Activated naive CD8-positive, alpha-beta T cell (primary cell): Measurements from ENCODE around the gene CD3D.
A peak's percentile ranks its signal among the peaks of the same experiment; 100 is the strongest.

Experiments used
- H3K27ac Mint-ChIP-seq: one replicate; pipeline ENCODE4 v1.8.0; 2021; ENCODE audit warnings: mixed read lengths
- H3K27me3 Mint-ChIP-seq: one replicate; pipeline ENCODE4 v1.8.0; 2021; ENCODE audit warnings: mixed read lengths
- H3K36me3 Mint-ChIP-seq: one replicate; pipeline ENCODE4 v1.8.0; 2021; ENCODE audit warnings: mixed read lengths
- H3K4me1 Mint-ChIP-seq: one replicate; pipeline ENCODE4 v1.8.0; 2021; ENCODE audit warnings: low read depth, mixed read lengths
- H3K4me3 Mint-ChIP-seq: one replicate; pipeline ENCODE4 v1.8.0; 2021; ENCODE audit warnings: mild to moderate bottlenecking, mixed read lengths
- H3K9me3 Mint-ChIP-seq: one replicate; pipeline ENCODE4 v1.8.0; 2021; ENCODE audit warnings: low read depth, mixed read lengths

Gene CD3D

DNA sequence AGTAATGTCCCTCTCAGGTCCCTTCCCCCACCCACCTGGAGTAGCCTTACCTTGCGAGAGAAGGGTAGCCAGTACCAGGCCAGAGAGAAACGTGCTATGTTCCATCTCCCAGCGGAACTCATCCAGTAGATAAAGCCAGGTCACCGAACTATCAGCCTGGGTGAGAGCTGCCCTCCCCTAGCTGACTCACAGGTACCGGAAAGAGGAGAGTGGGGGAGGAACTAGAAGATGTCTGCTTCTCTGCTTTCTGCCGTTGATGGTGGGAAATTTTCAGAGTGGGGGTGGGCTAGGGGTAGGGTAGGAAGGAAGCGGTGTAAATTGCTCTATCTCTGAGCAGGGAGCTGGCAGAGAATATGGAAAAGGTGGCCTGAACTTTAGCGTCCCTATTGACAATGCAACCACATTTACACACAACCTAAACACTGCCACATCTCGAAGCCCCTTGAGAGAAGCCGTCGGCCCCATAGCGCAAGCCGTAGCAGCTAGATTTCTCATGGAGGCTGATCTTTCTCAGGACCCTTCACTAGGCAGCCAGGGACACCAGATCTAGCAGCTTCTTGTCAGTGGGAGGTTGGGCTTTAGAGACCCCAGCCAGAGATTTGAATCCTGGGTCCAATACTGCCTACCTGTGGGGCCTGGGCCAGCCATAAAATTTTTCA, at the start of gene CD3D:
Gene CD3D, minus strand, starts transcription at position 203 of the 659 bp plus-strand sequence. Its CDS starts 98 bp downstream, at position 105.
- peaks cover 73% of the 10 kb centered on the region for H3K4me1 Mint-ChIP-seq
- H3K36me3 Mint-ChIP-seq = peaks cover 23% of the 10 kb centered on the region
- H3K9me3 Mint-ChIP-seq = no peaks in the 10 kb centered on the region
- H3K27me3 Mint-ChIP-seq = no peaks in the 10 kb centered on the region
- H3K27ac Mint-ChIP-seq = peak within 1 kb of the TSS; percentile 100
- H3K4me3 Mint-ChIP-seq = peak within 1 kb of the TSS; percentile 90

DNA sequence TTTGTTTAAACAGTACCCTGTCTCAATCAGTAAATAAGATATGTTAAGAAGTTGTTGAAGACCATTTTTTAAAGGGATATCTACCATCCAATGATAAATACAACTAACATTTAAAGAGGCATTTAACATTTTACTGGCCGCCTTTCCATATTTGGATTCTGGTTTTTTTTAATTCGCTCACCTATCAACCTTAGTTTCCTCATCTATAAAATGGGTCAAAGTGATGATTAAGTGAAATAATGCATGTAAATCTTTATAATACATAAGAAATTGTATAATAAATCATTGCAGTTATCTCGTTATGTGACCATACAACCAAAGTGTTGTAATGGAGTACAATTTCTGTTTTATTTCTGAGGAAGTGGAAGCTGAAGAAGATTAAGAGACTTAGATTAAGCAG, 41.2 kb upstream of the CD3D start:
- H3K27me3 Mint-ChIP-seq = no peaks in the 10 kb centered on the region
- peaks cover 12% of the 10 kb centered on the region for H3K36me3 Mint-ChIP-seq
- no peak overlapping the region for H3K27ac Mint-ChIP-seq
- H3K9me3 Mint-ChIP-seq = no peaks in the 10 kb centered on the region
- H3K4me1 Mint-ChIP-seq = no peaks in the 10 kb centered on the region
- H3K4me3 Mint-ChIP-seq = no peak overlapping the region

DNA sequence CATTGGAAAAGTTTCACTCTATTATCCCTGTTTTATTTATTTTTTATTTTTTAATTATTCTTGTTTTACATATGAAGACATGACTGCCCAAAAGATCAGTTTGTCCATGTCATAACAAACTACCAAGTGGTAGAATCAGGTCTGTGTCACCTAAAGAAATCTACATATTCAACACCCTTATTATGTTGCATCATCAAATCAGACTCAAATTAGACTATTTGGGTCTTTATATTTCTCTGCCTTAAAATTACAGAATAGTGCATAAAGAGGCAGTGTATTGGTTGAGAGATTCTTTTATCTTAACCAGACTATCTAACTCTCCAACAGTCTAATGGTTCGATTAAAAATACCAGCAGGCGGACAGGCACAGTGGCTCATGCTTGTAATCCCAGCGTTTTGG, 40.4 kb upstream of the CD3D start:
- Mint-ChIP-seq H3K4me3 (no peak overlapping the region), H3K36me3 (peaks cover 12% of the 10 kb centered on the region), H3K27me3 (no peaks in the 10 kb centered on the region), H3K27ac (no peak overlapping the region), H3K4me1 (no peaks in the 10 kb centered on the region), H3K9me3 (no peaks in the 10 kb centered on the region)

DNA sequence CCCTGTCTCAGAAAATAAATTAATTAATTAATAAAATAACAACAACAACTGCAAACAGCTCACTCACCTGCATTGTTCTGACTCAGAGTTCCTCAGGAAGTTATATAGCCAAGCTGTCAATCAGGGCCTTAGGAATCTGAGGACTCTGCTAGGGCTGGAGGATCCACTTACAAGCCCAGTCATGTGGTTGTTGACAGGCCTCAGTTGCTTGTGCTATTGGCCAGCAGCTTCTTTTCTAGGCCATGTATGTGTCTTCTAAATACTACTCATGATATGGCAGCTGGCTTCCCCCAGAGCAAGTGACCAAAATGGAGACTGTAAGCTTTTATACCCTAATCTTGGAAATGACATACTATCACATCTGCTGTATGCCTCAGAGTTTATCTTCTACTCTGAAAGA, 38.1 kb upstream of the CD3D start:
- Mint-ChIP-seq H3K27me3 (no peaks in the 10 kb centered on the region), H3K4me1 (no peaks in the 10 kb centered on the region), H3K4me3 (no peak overlapping the region), H3K27ac (no peak overlapping the region), H3K36me3 (peaks cover 10% of the 10 kb centered on the region), H3K9me3 (no peaks in the 10 kb centered on the region)

DNA sequence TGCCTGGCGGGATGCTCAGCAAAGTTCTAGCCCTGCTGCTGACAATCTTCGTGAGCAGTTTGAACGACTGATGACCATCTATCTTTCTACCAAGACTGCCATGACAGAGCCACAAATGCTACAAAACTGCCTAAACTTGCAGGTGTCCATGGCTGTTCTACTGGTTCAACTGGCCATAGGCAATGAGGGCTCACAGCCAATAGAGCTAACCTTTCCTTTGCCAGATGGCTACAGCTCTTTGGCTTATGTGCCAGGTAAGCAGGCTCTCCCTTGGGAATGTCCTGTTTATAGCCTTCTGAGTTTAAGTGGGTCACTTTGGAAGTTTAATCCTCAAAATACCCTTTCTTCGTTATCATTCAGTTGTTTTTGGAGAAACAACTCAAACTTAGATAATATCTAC, 37.0 kb upstream of the CD3D start:
- Mint-ChIP-seq H3K36me3 (peaks cover 7% of the 10 kb centered on the region), H3K4me1 (no peaks in the 10 kb centered on the region), H3K4me3 (no peak overlapping the region), H3K9me3 (no peaks in the 10 kb centered on the region), H3K27ac (no peak overlapping the region), H3K27me3 (no peaks in the 10 kb centered on the region)

DNA sequence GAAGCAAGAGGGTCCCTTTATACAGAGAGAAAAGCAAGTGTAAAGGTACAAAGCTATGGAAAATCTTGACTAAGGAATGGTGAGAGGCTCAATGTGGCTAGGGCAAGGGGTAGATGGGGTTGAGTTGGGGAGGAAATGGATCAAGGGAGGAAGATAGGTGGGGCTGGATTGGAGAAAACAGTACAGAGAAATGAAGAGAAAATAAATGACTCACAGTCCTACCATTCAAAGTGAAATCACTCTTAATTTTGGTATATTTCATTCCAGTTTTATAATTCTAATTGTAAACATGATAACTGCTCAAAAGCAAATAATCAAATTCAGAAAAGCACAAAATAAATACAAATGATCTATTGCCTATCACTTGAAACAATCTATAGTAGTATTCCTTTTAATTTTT, 33.5 kb upstream of the CD3D start:
- Mint-ChIP-seq H3K27ac (peak overlapping the region; percentile 36), H3K4me3 (no peak overlapping the region), H3K4me1 (no peaks in the 10 kb centered on the region), H3K36me3 (peaks cover 5% of the 10 kb centered on the region), H3K9me3 (no peaks in the 10 kb centered on the region), H3K27me3 (no peaks in the 10 kb centered on the region)

DNA sequence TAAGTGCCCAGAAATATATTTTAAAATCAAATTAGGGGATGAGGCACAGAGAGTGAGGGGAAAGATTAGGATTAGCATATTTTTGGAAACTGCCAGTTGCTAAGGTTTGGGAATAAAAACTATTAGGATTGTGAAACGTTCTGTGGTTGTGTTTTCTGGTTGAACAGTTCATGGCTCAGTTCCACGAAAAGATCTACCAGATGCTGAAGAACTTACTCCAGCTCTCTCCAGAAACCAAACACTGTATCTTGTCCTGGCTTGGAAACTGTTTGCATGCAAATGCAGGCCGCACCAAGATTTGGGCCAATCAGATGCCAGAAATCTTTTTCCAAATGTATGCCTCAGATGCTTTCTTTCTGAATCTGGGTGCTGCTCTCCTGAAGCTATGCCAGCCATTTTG, 32.2 kb upstream of the CD3D start:
- no peaks in the 10 kb centered on the region for H3K27me3 Mint-ChIP-seq
- no peak overlapping the region for H3K27ac Mint-ChIP-seq
- H3K36me3 Mint-ChIP-seq = peaks cover 5% of the 10 kb centered on the region
- no peaks in the 10 kb centered on the region for H3K9me3 Mint-ChIP-seq
- no peaks in the 10 kb centered on the region for H3K4me1 Mint-ChIP-seq
- no peak overlapping the region for H3K4me3 Mint-ChIP-seq

DNA sequence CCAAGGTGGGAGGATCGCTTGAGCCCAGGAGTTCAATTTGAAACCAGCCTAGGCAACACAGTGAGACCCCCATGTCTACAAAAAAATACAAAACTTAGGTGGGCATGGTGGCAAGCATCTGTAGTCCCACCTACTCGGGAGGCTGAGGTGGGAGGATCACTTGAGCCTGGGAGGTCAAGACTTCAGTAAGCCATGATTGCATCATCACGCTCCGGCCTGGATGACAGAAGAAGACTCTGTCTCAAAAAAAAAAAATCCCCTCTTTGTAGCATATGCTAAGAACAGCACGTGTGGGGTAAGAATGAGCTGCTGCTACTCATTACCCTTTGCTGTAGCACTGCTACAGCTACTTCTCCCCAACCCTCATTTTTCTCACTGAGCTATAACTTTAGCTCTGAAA, 31.4 kb upstream of the CD3D start:
- Mint-ChIP-seq H3K27ac (no peak overlapping the region), H3K36me3 (peaks cover 5% of the 10 kb centered on the region), H3K4me3 (no peak overlapping the region), H3K4me1 (no peaks in the 10 kb centered on the region), H3K9me3 (no peaks in the 10 kb centered on the region), H3K27me3 (no peaks in the 10 kb centered on the region)

DNA sequence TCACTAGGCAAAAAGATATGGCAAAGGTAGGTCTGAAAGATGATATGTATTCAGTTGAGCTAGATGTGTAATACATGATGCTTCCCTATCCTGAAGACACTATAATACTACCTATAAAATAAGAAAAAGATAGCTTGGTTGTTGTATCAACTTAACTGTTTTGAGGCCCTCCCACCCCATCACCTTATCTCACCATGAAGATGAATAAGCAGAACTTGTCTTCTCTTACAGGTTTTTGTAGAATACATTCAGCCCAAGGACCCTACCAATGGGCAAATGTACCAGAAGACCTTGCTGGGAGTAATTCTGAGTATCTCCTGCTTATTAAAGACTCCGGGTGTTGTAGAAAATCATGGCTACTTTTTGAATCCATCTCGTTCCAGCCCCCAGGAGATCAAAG, 30.8 kb upstream of the CD3D start:
- H3K27me3 Mint-ChIP-seq = no peaks in the 10 kb centered on the region
- peaks cover 10% of the 10 kb centered on the region for H3K36me3 Mint-ChIP-seq
- H3K4me1 Mint-ChIP-seq = peaks cover 2% of the 10 kb centered on the region
- H3K9me3 Mint-ChIP-seq = no peaks in the 10 kb centered on the region
- H3K27ac Mint-ChIP-seq = no peak overlapping the region
- no peak overlapping the region for H3K4me3 Mint-ChIP-seq

DNA sequence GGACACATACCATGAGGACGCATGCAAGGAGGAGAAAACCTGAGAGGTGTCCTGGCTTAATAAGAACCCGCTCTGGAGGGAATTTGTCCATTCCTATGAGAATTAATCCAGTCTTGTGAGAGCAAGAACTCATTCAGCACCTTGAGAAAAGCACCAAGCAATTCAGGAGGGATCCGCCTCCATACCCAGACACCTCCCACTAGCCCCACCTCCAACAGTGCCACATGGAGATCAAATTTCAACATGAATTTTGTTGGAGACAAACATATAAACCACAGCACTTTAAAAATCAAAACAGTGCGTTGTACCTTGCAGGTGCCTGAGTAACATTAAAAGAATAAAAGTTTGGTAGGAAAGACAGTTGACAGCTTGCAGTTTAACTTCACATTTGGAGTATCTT, 28.3 kb upstream of the CD3D start:
- peaks cover 8% of the 10 kb centered on the region for H3K36me3 Mint-ChIP-seq
- H3K4me3 Mint-ChIP-seq = no peak overlapping the region
- peaks cover 4% of the 10 kb centered on the region for H3K4me1 Mint-ChIP-seq

DNA sequence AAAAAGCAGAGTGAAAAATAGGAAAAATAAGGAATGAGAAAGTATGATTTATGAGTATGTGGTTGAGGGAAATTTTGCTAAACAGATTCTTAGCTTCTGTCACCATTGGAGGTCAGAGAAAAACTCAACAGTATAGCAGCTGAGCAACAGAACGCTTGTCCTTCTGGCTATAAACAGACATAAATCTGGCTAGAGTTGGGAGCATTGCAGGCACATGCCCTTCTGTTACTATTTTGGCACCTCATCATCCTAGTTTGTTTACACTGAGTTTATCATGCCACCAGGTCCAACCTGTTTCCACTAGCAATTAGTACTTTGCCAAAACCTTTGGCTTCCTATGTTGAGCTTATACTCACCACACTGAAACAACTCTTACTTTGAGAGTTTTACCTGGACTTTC, 23.8 kb upstream of the CD3D start:
- Mint-ChIP-seq H3K4me1 (peaks cover 35% of the 10 kb centered on the region), H3K36me3 (peaks cover 8% of the 10 kb centered on the region), H3K4me3 (no peak overlapping the region), H3K27me3 (no peaks in the 10 kb centered on the region), H3K27ac (no peak overlapping the region), H3K9me3 (no peaks in the 10 kb centered on the region)

More for the DNA sequence above, 28.3 kb upstream of the CD3D start:
- no peaks in the 10 kb centered on the region for H3K27me3 Mint-ChIP-seq
- H3K27ac Mint-ChIP-seq = no peak overlapping the region
- H3K9me3 Mint-ChIP-seq = no peaks in the 10 kb centered on the region

DNA sequence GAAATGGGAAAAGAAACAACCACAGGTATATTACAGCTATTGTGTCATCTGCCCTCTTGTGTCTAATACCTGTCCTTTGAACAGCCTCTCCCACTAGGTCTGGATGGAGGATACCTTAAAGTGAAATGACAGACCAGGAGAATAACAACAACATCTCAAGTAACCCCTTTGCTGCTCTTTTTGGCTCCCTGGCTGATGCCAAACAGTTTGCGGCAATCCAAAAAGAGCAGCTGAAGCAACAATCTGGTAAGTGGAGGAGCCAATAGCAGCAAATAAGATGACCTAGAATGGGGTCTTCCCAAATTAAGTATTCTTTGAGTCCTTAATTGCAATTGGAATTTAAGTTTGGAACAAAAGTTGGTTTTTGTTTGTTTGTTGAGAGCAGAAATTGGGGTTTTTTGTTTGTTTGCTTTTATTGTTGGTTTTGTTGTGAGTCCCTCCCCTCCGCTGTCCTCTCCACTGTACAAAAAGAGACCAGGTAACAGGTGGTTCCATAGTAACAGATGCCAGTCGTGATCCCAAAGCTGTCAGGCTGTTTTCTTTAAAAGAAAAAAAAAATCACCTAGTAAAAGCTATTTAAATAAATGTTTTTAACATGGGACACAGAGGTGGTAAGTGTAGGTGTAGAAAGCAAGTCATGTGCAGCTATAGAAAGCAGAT, 22.6 kb upstream of the CD3D start:
- H3K4me3 Mint-ChIP-seq = no peak overlapping the region

DNA sequence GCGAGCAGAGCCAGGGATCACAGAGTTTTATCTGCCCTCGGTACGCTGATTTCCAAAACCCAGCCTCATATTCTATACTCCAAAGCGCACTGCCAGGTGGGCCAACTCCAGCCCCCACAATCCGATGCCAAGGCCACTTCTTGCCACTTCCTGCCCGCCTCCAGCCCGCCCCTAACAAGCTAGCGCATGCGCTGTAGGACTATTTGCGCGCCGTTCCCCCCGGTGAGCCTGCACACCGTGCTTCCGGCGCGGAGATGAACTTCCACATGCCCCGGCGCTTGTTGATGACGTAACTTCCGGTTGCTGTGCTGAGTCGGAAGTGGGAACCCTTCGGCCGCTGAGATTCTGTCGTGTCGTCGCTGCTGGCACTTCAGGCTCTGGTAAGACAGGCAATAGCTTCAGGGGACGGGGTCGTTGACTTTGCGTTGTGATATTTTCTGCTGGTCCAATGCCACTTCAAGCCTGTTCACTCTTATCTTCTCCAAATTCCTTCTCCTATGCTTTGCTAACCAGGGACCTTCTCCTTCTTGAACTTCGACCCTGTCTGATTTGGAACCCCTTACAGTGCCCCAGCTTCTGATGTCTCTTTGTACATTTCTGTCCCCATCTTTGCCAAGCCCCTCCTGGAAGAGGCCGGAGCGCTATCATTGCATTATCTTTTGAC, 16.9 kb upstream of the CD3D start, which contains the start of gene UBE4A:
Gene UBE4A, plus strand, starts transcription at position 306 of the 664 bp plus-strand sequence. CDS start 5,481 bp downstream, outside the sequence.
- H3K4me3 Mint-ChIP-seq = peak within 1 kb of the TSS; percentile 93
- no peaks in the 10 kb centered on the region for H3K9me3 Mint-ChIP-seq
- peak within 1 kb of the TSS; percentile 95 for H3K27ac Mint-ChIP-seq
- H3K4me1 Mint-ChIP-seq = peaks cover 51% of the 10 kb centered on the region
- H3K36me3 Mint-ChIP-seq = no peaks in the 10 kb centered on the region
- H3K27me3 Mint-ChIP-seq = no peaks in the 10 kb centered on the region

More for the DNA sequence above, 22.6 kb upstream of the CD3D start:
- no peaks in the 10 kb centered on the region for H3K27me3 Mint-ChIP-seq
- H3K4me1 Mint-ChIP-seq = peaks cover 43% of the 10 kb centered on the region
- H3K27ac Mint-ChIP-seq = peak overlapping the region; percentile 54
- no peaks in the 10 kb centered on the region for H3K9me3 Mint-ChIP-seq
- H3K36me3 Mint-ChIP-seq = peaks cover 7% of the 10 kb centered on the region

DNA sequence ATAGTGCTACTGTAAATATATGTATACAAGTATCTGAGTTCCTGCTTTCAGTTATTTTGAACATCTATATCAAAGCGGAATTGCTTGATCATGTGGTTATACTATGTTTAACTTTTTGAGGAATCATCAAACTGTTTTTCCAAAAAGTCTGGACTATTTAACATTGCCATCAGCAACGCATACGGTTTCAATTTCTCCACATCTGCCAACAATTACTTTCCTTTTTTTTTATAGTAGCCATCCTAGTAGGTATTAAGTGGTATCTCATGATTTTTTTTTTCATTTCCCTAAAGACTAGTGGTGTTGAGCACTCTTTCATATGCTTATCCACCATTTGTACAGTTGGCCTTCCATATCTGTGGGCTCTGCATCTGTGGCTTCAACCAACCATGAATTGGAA, 15.6 kb upstream of the CD3D start:
- no peaks in the 10 kb centered on the region for H3K9me3 Mint-ChIP-seq
- H3K4me3 Mint-ChIP-seq = no peak overlapping the region
- H3K27me3 Mint-ChIP-seq = no peaks in the 10 kb centered on the region
- no peaks in the 10 kb centered on the region for H3K36me3 Mint-ChIP-seq
- H3K4me1 Mint-ChIP-seq = peaks cover 46% of the 10 kb centered on the region
- H3K27ac Mint-ChIP-seq = peak overlapping the region; percentile 86

DNA sequence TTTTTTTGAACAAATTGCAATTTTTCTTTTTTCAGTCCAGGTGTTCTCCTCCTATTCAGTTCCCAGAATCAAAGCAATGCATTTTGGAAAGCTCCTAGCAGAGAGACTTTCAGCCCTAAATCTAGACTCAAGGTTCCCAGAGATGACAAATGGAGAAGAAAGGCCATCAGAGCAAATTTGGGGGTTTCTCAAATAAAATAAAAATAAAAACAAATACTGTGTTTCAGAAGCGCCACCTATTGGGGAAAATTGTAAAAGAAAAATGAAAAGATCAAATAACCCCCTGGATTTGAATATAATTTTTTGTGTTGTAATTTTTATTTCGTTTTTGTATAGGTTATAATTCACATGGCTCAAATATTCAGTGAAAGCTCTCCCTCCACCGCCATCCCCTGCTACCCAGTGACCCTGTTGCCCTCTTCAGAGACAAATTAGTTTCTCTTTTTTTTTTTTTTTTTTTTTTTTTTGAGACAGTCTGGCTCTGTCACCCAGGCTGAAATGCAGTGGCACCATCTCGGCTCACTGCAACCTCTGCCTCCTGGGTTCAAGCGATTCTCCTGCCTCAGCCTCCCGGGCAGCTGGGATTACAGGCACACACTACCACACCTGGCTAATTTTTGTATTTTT, 10.7 kb upstream of the CD3D start:
- H3K27me3 Mint-ChIP-seq = no peaks in the 10 kb centered on the region
- peak overlapping the region; percentile 90 for H3K27ac Mint-ChIP-seq
- peaks cover 11% of the 10 kb centered on the region for H3K36me3 Mint-ChIP-seq
- H3K4me1 Mint-ChIP-seq = peaks cover 40% of the 10 kb centered on the region
- H3K9me3 Mint-ChIP-seq = no peaks in the 10 kb centered on the region
- no peak overlapping the region for H3K4me3 Mint-ChIP-seq
